ENCODE results near the gene RPH3AL.

RPH3AL gene

GRCh38 chr17:266701-267667 lies 85.6 kb downstream of the RPH3AL start:
- DNase-seq (ENCODE audit: insufficient read length) (no peak), FAIRE-seq (no peak)
- TF ChIP-seq POLR2A (IDR thresholded peaks at IDR 0.05; ENCODE audit: low read depth, low read length) (no peak), TAF1 (IDR thresholded peaks at IDR 0.05; ENCODE audit: borderline replicate concordance, low read depth, low read length) (no peak), POLR2AphosphoS5 (IDR thresholded peaks at IDR 0.05; ENCODE audit: low read depth, low read length) (no peak)

DNA sequence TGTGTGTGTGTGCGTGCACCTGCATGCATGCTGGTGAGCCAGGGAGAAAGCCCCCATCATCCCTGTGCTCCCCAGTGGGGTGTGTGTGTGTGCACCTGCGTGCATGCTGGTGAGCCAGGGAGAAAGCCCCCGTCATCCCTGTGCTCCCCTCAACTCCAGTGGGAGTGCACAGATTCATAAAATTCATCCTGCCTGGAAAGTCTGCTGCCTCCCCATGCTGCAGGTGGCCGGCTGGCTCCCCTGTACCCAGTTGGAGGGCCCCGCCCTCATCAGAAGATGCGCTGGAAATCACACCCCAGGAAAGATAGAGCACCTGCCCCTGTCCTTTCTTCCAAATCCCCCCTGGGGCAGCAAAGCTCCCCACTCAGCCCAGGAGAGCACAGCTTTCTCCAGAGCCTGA lies 86.4 kb downstream of the RPH3AL start:
- no peak for FAIRE-seq
- TF ChIP-seq POLR2AphosphoS5 (IDR thresholded peaks at IDR 0.05; ENCODE audit: low read depth, low read length) (no peak), POLR2A (IDR thresholded peaks at IDR 0.05; ENCODE audit: low read depth, low read length) (no peak), TAF1 (IDR thresholded peaks at IDR 0.05; ENCODE audit: borderline replicate concordance, low read depth, low read length) (no peak)
- DNase-seq (ENCODE audit: insufficient read length) = no peak

- TF ChIP-seq TAF1 (IDR thresholded peaks at IDR 0.05; ENCODE audit: borderline replicate concordance, low read depth, low read length) = no peak
- no peak for TF ChIP-seq POLR2AphosphoS5 (IDR thresholded peaks at IDR 0.05; ENCODE audit: low read depth, low read length)
- TF ChIP-seq POLR2A (IDR thresholded peaks at IDR 0.05; ENCODE audit: low read depth, low read length) = no peak
- no peak for DNase-seq (ENCODE audit: insufficient read length)
- FAIRE-seq = no peak
These were observed 86.9 kb downstream of the RPH3AL start for GRCh38 chr17:265718-266117.

DNA sequence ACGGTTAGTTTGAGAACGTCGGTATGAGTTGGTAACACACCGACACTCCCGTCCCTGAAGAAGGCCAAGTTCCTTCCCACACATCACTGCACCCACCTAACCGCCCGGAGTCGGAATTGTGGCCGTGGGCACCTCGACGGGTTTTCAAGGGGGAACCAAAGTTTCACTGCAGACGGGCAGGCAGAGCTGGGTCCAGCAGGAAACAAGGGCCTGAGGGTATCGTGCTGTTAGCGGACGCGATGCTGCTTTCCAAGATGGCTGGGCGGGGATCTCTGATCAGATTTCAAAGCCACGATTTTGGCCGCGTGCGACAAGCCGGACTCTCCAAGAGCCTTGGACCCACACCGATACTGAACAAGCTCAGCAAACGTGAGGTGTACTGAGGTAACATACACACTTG lies 88.8 kb downstream of the RPH3AL start:
- FAIRE-seq = no peak
- no peak for DNase-seq (ENCODE audit: insufficient read length)
- TF ChIP-seq POLR2A (IDR thresholded peaks at IDR 0.05; ENCODE audit: low read depth, low read length) (no peak), TAF1 (IDR thresholded peaks at IDR 0.05; ENCODE audit: borderline replicate concordance, low read depth, low read length) (no peak), POLR2AphosphoS5 (IDR thresholded peaks at IDR 0.05; ENCODE audit: low read depth, low read length) (no peak)

GRCh38 chr17:263271-263670 lies 89.3 kb downstream of the RPH3AL start:
- TF ChIP-seq POLR2AphosphoS5 (IDR thresholded peaks at IDR 0.05; ENCODE audit: low read depth, low read length) = no peak
- no peak for TF ChIP-seq TAF1 (IDR thresholded peaks at IDR 0.05; ENCODE audit: borderline replicate concordance, low read depth, low read length)
- TF ChIP-seq POLR2A (IDR thresholded peaks at IDR 0.05; ENCODE audit: low read depth, low read length) = no peak
- no peak for DNase-seq (ENCODE audit: insufficient read length)
- no peak for FAIRE-seq

- no peak for FAIRE-seq
- TF ChIP-seq POLR2AphosphoS5 (IDR thresholded peaks at IDR 0.05; ENCODE audit: low read depth, low read length) (no peak), POLR2A (IDR thresholded peaks at IDR 0.05; ENCODE audit: low read depth, low read length) (no peak), TAF1 (IDR thresholded peaks at IDR 0.05; ENCODE audit: borderline replicate concordance, low read depth, low read length) (no peak)
- no peak for DNase-seq (ENCODE audit: insufficient read length)
These were observed 91.0 kb downstream of the RPH3AL start for GRCh38 chr17:261635-262034.

- DNase-seq (ENCODE audit: insufficient read length) (no peak), FAIRE-seq (no peak)
- TF ChIP-seq POLR2AphosphoS5 (IDR thresholded peaks at IDR 0.05; ENCODE audit: low read depth, low read length) (no peak), TAF1 (IDR thresholded peaks at IDR 0.05; ENCODE audit: borderline replicate concordance, low read depth, low read length) (no peak), POLR2A (IDR thresholded peaks at IDR 0.05; ENCODE audit: low read depth, low read length) (no peak)
These were observed 91.7 kb downstream of the RPH3AL start for GRCh38 chr17:260944-261343.

- no peak for DNase-seq (ENCODE audit: insufficient read length)
- no peak for TF ChIP-seq POLR2A (IDR thresholded peaks at IDR 0.05; ENCODE audit: low read depth, low read length)
- no peak for TF ChIP-seq TAF1 (IDR thresholded peaks at IDR 0.05; ENCODE audit: borderline replicate concordance, low read depth, low read length)
- TF ChIP-seq POLR2AphosphoS5 (IDR thresholded peaks at IDR 0.05; ENCODE audit: low read depth, low read length) = no peak
- no peak for FAIRE-seq
These were observed 92.4 kb downstream of the RPH3AL start for GRCh38 chr17:260031-260791.

DNA sequence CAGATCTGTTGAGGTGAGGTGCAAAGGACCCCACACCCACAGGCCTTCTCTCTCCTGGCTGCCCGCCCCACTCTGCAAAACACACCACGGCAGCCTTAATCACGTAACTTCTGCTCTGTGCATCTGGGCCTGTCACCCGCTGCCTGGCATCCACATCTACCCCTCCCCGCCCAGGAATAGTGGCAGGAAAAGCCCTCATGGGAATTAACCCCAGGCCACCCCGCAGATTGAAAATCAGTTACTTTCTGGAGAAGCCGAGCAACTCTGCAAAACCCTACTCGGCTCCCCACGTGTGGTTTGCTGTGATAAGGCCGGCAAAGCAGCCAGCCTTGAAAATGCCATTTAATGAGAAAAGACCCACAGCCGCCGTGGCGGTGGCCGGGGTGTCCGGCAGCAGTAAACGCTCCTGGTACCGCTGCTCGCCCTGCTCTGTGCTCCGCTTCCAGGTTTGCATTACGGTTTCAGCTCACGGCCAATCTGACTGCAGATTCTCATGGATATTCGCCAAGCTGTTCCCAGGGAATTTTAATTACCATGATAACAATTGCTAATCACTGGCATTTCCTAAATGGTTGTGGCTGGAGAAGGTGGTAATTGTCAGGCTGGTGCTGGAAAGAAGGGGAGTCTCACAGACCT lies 93.1 kb downstream of the RPH3AL start:
- DNase-seq (ENCODE audit: insufficient read length) = no peak
- no peak for TF ChIP-seq TAF1 (IDR thresholded peaks at IDR 0.05; ENCODE audit: borderline replicate concordance, low read depth, low read length)
- TF ChIP-seq POLR2A (IDR thresholded peaks at IDR 0.05; ENCODE audit: low read depth, low read length) = no peak
- no peak for TF ChIP-seq POLR2AphosphoS5 (IDR thresholded peaks at IDR 0.05; ENCODE audit: low read depth, low read length)
- no peak for FAIRE-seq

DNA sequence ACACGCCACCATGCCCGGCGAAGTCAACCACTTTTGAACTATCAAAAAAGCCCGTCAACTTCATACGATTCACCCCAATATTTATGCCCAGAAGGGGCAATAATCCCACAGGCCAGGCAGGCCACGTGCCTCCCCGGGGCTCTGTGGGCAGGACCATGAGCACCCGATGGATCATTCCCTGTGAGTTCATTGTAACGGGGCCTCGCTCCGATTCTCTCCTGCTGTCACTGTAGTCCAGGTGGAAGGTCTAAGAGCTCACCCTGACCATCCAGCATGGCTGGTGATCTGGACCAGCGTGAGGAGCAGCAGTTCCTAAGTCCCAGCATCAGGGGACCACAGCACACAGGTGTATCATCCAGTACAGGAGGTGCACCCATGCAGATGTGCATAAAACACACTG lies 93.7 kb downstream of the RPH3AL start:
- no peak for DNase-seq (ENCODE audit: insufficient read length)
- no peak for FAIRE-seq
- TF ChIP-seq TAF1 (IDR thresholded peaks at IDR 0.05; ENCODE audit: borderline replicate concordance, low read depth, low read length) (no peak), POLR2AphosphoS5 (IDR thresholded peaks at IDR 0.05; ENCODE audit: low read depth, low read length) (no peak), POLR2A (IDR thresholded peaks at IDR 0.05; ENCODE audit: low read depth, low read length) (no peak)

DNA sequence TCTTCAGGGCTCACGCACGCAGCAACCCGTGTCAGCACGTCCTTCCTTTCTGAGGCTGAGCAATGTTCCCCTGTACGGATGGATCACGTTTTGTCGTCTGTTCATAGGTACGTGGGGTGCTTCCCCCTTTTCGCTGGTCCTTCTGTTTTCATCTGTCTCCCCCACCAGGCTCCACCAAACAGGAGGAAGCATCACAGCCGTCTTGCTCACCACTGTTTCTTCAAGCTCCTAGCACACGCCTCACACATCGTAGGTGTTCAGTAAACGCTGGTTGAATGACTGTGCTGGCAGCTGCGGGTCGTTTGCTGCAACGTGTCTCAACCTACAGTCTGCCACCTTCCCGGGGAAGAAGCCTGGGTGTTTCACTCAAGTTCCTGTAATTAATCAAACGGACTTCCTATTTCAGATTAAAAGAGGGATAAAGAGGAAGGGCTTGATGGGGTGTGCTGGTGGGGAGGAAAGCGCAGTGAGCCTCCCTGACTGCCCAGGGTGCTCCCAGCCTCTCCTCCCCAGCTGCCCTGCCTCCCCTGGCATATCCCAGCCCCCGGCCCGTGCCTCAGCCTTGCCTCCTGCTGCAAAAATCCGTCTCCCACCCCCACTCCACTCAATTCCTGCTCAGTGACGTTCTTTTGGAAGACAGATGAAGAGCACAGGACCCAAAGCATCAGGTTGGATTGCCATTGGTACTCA lies 94.4 kb downstream of the RPH3AL start:
- FAIRE-seq = no peak
- no peak for TF ChIP-seq POLR2A (IDR thresholded peaks at IDR 0.05; ENCODE audit: low read depth, low read length)
- TF ChIP-seq POLR2AphosphoS5 (IDR thresholded peaks at IDR 0.05; ENCODE audit: low read depth, low read length) = no peak
- no peak for TF ChIP-seq TAF1 (IDR thresholded peaks at IDR 0.05; ENCODE audit: borderline replicate concordance, low read depth, low read length)
- no peak for DNase-seq (ENCODE audit: insufficient read length)

All from GM12892 (cell line).